GM18907 (cell line): Measurements from ENCODE around the gene TLE1.
"Not testable (repeated sequence)": the region's sequence is repeated elsewhere in the genome, so short reads cannot be mapped to it uniquely, and the experiment has no call there.

Source experiments
- ATAC-seq: cut with Tn5 transposase; IDR thresholded peaks from one replicate; pipeline ENCODE4 v1.9.1; 2021; ENCODE audit warnings: mild to moderate bottlenecking, moderate library complexity; ENCODE audit not compliant: unreplicated experiment

Gene TLE1

GRCh38 chr9:81653240-81653639 lies 36.1 kb downstream of the TLE1 start:
- ATAC-seq = no peak

DNA sequence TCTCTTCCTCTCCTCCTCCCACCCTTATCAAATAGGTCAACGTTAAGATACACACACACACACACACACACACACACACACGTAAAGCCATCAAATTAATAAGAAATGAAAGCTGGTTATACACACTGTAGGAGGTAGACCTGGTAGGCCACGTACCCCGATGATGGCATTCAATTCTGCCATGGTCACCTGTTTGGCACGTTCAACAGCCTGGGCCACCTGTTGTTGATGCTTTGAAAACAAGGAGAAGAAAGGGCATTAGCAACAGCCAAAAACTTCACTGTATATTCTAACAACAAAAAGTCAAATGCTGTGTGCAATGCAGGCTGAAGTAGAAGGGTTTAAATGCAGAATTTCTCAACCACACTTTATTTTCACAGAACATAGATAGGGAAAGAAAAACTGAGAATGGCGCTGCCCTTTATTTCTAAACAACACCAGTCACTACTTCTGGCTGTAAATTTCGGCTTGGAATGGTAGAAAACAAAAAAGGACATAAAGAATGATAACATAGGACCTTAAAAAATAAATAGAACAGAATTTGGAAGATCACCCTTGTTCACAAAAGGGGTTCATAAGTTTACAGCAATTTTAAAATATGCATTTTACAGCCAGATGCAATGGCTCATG lies 37.2 kb downstream of the TLE1 start:
- no peak for ATAC-seq

- ATAC-seq = no peak
These were observed 38.5 kb downstream of the TLE1 start for GRCh38 chr9:81650586-81651515.

GRCh38 chr9:81649475-81650240 lies 39.7 kb downstream of the TLE1 start:
- ATAC-seq = no peak

DNA sequence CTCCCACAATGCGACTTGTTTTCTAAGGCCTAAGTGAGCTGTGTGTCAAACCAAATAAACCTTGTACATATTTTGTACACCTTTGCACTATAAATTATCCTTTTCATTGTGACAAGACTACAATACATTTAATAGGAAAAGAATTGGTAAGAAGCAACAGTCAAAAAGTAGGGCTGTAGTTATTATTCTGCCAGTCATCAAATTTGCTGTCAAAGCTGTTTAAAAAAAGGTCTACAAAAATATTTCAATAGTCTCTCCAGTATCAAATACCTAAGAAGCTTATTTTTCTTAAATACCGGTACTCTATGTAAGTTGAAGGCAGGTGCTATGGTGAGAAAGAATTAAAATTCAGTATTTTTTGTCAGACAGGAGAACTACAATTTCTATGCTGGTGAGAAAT lies 40.5 kb downstream of the TLE1 start:
- no peak for ATAC-seq

DNA sequence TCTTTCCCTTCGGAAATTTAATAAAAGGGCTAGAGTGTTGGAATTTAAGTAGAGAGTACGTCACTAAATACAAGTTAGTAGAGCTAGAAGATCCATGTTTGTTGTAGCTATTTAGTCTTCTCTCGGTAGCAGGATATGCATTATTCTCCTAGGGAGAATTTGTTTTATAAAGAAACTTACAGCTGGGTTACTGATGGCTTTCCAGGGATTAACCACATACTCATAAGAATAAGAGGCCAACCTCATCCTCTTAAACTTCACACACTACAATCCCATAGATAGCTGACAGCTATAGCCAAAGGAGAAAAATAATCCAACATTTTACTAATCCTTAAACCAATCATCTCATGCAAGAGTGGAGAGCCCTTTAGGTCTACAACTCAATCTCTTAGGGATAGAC lies 43.0 kb downstream of the TLE1 start:
- no peak for ATAC-seq

DNA sequence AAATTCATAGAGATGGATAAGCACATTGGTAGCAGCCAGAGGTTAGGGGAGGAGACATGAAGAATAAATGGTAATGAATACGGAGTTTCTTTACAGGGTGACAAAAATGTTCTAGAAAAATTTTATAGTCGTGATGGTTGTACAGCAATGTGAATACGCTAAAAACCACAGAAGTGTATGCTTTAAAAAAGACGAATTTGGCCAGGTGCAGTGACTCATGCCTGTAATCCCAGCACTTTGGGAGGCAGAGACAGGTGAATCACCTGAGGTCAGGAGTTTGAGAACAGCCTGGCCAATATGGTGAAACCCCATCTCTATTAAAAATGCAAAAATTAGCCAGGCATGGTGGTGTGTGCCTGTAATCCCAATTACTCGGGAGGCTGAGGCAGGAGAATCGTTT lies 44.8 kb downstream of the TLE1 start:
- not testable (repeated sequence) for ATAC-seq

DNA sequence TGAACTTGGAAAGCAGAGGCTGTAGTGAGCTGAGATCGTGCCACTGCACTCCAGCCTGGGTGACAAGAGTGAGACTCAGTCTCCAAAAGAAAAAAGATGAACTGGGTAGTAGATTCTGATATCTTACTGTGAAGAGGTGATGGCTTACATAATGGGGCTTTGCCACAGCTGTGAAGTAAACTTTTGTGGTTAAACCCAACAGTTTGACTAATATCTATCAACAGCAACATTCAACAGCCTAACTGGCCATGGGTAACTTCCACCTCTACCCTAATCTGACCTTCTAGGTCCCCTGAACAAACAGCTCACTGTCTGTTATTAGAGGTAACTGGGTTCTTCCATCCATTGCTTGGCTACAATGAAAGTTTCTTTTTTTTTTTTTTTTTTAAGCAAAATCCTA lies 52.1 kb downstream of the TLE1 start:
- ATAC-seq = no peak

- no peak for ATAC-seq
These were observed 53.1 kb downstream of the TLE1 start for GRCh38 chr9:81636255-81636599.

- no peak for ATAC-seq
These were observed 53.7 kb downstream of the TLE1 start for GRCh38 chr9:81635521-81636254.

GRCh38 chr9:81634915-81635516 lies 54.3 kb downstream of the TLE1 start:
- ATAC-seq = no peak

DNA sequence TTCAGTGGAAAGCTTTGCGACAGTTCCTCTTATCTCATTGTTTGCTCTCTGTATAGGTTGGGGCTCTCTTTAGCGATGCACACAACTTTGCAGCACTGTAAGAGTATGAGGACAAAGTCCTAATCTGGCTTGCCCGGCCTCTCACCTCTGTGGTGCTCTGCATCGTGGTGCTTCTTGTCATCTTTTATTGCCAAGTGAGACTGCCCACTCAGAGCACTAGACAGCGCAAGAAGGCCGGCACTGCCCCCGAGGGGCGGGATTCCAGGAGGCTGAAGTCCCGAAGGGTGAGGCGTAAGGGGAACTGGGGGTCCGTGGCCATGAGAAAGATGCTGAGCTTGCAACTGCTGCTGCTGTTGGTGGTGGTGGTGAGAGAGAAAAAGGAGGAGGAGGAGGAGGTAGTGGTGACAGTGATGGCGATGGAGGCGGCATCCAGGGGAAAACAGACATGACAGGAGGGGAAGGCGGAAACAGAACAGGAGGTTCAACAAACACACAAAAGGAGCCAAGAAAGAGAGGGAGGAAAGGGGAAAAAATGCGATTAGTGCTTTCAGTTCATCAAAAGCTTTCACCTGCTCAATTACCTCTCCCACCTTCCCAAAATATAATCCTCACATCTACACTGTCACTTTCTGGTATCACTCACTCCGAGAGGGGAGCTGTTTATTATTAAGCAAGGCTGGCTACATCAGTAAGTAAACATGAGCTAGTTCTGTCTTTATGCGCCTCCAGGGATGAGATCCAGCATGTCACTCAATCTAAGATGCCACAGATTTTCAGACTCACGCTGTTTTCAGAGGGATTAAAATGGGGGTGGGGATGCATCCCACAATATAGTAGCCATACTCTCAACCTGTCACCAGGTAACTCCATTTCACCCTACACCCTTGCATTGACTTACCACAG lies 55.1 kb downstream of the TLE1 start:
- ATAC-seq = no peak

DNA sequence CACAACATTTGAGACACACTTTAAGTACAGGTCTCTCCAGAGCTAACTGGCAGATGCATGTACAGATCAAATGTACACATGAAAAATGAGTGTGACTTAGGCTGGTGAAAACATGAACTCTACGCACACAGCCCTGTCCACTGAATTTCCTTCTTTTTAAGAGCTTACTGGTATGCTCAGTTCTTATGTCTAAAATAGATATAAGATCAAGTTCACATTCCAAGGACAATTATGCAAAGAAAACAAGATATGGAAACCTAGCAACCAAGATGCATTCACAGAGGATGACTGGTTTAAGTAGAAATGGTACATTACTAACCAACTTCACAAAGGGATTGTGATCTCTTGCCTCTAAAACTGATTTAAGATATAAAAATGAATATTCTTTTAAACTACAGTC lies 56.7 kb downstream of the TLE1 start:
- no peak for ATAC-seq

- ATAC-seq = no peak
These were observed 58.1 kb downstream of the TLE1 start for GRCh38 chr9:81631218-81631745.

- ATAC-seq = no peak
These were observed 59.9 kb downstream of the TLE1 start for GRCh38 chr9:81629440-81629839.

DNA sequence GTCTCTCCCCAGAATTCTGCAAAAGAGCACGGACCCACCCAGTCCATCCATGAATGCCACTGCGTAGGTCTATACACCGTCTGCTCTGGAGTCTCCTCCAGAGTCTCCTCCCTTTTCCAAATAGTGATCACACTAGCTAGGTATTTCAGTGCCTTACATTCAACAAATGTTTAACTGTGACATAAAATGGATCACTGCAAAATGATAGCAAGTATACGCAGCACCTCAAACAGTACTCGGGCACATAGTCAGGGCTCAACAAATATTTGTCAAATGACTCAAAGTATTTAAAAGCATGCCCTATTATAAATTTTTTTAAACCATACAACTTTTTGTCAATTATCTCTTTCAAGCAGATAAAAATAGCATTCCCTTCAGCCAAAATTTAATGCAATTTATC lies 60.5 kb downstream of the TLE1 start:
- no peak for ATAC-seq

- no peak for ATAC-seq
These were observed 61.9 kb downstream of the TLE1 start for GRCh38 chr9:81627481-81627880.

- ATAC-seq = no peak
These were observed 62.8 kb downstream of the TLE1 start for GRCh38 chr9:81626511-81626910.

DNA sequence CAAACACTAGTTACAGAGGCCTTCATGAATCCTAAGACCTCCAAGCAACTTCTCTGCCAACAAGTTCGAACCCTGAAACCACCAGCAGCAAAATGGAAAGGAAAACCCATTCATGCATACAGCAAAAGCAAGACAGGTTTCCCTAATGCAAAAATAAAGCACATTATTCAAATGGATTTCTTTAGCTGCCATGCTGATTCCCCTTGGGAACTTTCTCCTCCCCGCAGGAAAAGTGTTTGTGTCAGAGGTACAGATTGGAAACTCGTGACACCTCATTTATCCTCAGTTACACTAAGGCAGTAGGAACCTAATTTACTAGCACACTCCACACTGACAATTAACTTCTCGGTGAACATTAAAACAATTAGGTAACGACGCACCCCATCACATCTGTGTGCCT lies 63.4 kb downstream of the TLE1 start:
- no peak for ATAC-seq
